Uterus (tissue), 4 donors: ENCODE data around the gene MYO9B. TPM values are rescaled to one million over a fixed set of nuclear protein-coding genes. Genes with fewer than 3 reads are reported as not detected.

Experiments used
- DNase-seq, 2 donors: peaks; one replicate each; pipeline ENCODE4 v3.0.0-alpha.2; 2019 to 2020
- H3K27ac ChIP-seq, 2 donors: fragments of 200-600 bp; sonication (generic); 1 replicate in 1 of 2; 2 replicates in 1 of 2; pipeline ENCODE4 v1.5.1; 2016 to 2018
- H3K27me3 ChIP-seq, 2 donors: fragments of 200-600 bp; sonication (generic); one replicate each; pipeline ENCODE4 v1.5.1; 2018 to 2019; ENCODE audit warnings: control low read depth in 1 of 2
- H3K36me3 ChIP-seq, 2 donors: fragments of 200-600 bp; sonication (generic); one replicate each; pipeline ENCODE4 v1.5.1; 2019; ENCODE audit warnings: control low read depth in 1 of 2
- H3K4me1 ChIP-seq, 2 donors: fragments of 200-600 bp; sonication (generic); one replicate each; pipeline ENCODE4 v1.5.1; 2018 to 2019; ENCODE audit warnings: control low read depth in 1 of 2
- H3K4me3 ChIP-seq, 2 donors: fragments of 200-600 bp; sonication (generic); 1 replicate in 1 of 2; 2 replicates in 1 of 2; pipeline ENCODE4 v1.5.1; 2018 to 2019; ENCODE audit warnings: mild to moderate bottlenecking in 1 of 2
- H3K9me3 ChIP-seq, 2 donors: fragments of 200-600 bp; sonication (generic); one replicate each; pipeline ENCODE4 v1.5.1; 2019; ENCODE audit warnings: control low read depth in 1 of 2
- CTCF ChIP-seq, 4 experiments: fragments of 200-600 bp in 2 of 4; fragments of 450-650 bp in 2 of 4; sonication (generic) in 2 of 4; IDR thresholded peaks; one replicate each; pipeline ENCODE4 v1.5.1; 2016 to 2019; ENCODE audit warnings: antibody characterized with exemption in 4 of 4, mild to moderate bottlenecking in 2 of 4, moderate library complexity in 1 of 4
- POLR2A ChIP-seq, 2 donors: fragments of 450-650 bp; IDR thresholded peaks; one replicate each; pipeline ENCODE4 v1.6.1; 2016; ENCODE audit warnings: antibody characterized with exemption in 2 of 2, mild to moderate bottlenecking in 1 of 2, moderate library complexity in 1 of 2
- intact Hi-C: fragments of 100-400 bp; cut with DNase I; formaldehyde crosslinking; loops from one replicate; pipeline ENCODE4 v1.15.1; 2023; ENCODE audit warnings: low total_unique reads
- total RNA-seq, 4 donors: library from RNA; depleted of rRNA in 3 of 4; stranded (reverse); fragments of >200 nt in 3 of 4; gene quantifications; one replicate each; pipeline versions ENCODE4 v1.1.0 to v1.2.4, GENCODE V29; 2014 to 2023
- donor health status: DM: yes; HTN: yes; CAD: no.

MYO9B gene
- total RNA-seq, 4 donors from 2014 or later, result 17.6 to 117 (median 54.1) TPM

- H3K4me1 ChIP-seq, result peaks cover 0 to 4% of the 10 kb centered on the region in 2 donors
- H3K9me3 ChIP-seq, result no peaks in the 10 kb centered on the region
- no peaks in the 10 kb centered on the region for H3K27me3 ChIP-seq
- intact Hi-C loops, result no loop called here
- DNase-seq, result no peak
- no peak overlapping the region for H3K4me3 ChIP-seq
- H3K27ac ChIP-seq, result no peak overlapping the region
- TF ChIP-seq CTCF (IDR thresholded peaks at IDR 0.05) (no peak), POLR2A (IDR thresholded peaks at IDR 0.05) (no peak)
- H3K36me3 ChIP-seq, result no peaks in the 10 kb centered on the region
Measured at GRCh38 chr19:17213334-17213733, 137.8 kb downstream of the MYO9B start.

GRCh38 chr19:17214508-17215126 is 139.0 kb downstream of the MYO9B start:
- Histone ChIP-seq H3K36me3 (no peaks in the 10 kb centered on the region), H3K4me1 (peaks cover 0 to 4% of the 10 kb centered on the region in 2 donors), H3K27ac (peak overlapping the region; percentile 93 to 94), H3K27me3 (no peaks in the 10 kb centered on the region), H3K9me3 (no peaks in the 10 kb centered on the region), H3K4me3 (peak overlapping the region; percentile 71 to 96)
- no peak for TF ChIP-seq CTCF (IDR thresholded peaks at IDR 0.05)
- TF ChIP-seq POLR2A (IDR thresholded peaks at IDR 0.05), result no peak
- intact Hi-C loops, result no loop called here
- DNase-seq, result no peak

GRCh38 chr19:17215127-17215971 is 139.8 kb downstream of the MYO9B start, which contains the start of gene USE1:
USE1 (plus strand) TSS chr19:17215357; CDS start chr19:17215406, 49 bp downstream.
- DNase-seq, result peak; percentile 90 to 91
- intact Hi-C loops, result no loop called here
- peaks cover 0 to 4% of the 10 kb centered on the region in 2 donors for H3K4me1 ChIP-seq
- peak in 1 of 2 donors; percentile 56 for TF ChIP-seq POLR2A (IDR thresholded peaks at IDR 0.05)
- TF ChIP-seq CTCF (IDR thresholded peaks at IDR 0.05), result peak in 1 of 4 experiments; percentile 12
- no peaks in the 10 kb centered on the region for H3K9me3 ChIP-seq
- H3K27ac ChIP-seq, result peak within 1 kb of the TSS; percentile 93 to 94
- H3K27me3 ChIP-seq, result no peaks in the 10 kb centered on the region
- H3K4me3 ChIP-seq, result peak within 1 kb of the TSS; percentile 71 to 96
- H3K36me3 ChIP-seq, result no peaks in the 10 kb centered on the region

GRCh38 chr19:17216058-17216670 is 140.6 kb downstream of the MYO9B start:
- Histone ChIP-seq H3K4me1 (peaks cover 0 to 4% of the 10 kb centered on the region in 2 donors), H3K4me3 (peak overlapping the region in 1 of 2 donors; percentile 71), H3K9me3 (no peaks in the 10 kb centered on the region), H3K36me3 (no peaks in the 10 kb centered on the region), H3K27ac (peak overlapping the region; percentile 93 to 94), H3K27me3 (no peaks in the 10 kb centered on the region)
- no peak for DNase-seq
- intact Hi-C loops, result no loop called here
- TF ChIP-seq CTCF (IDR thresholded peaks at IDR 0.05) (no peak), POLR2A (IDR thresholded peaks at IDR 0.05) (no peak)
